ENCODE results near the gene CECR2.
"Not testable (repeated sequence)": the region's sequence is repeated elsewhere in the genome, so short reads cannot be mapped to it uniquely, and the experiment has no call there.

Gene CECR2

GRCh38 chr22:17512960-17513359 is 143.7 kb downstream of the CECR2 start:
- DNase-seq (ENCODE audit: low read depth), result no peak

GRCh38 chr22:17513612-17514011 is 144.4 kb downstream of the CECR2 start:
- no peak for DNase-seq (ENCODE audit: low read depth)

GRCh38 chr22:17514084-17514483 is 144.8 kb downstream of the CECR2 start:
- DNase-seq (ENCODE audit: low read depth), result no peak

- DNase-seq (ENCODE audit: low read depth), result no peak
Observed at GRCh38 chr22:17518406-17518805, 149.1 kb downstream of the CECR2 start.

GRCh38 chr22:17521971-17522370 is 152.7 kb downstream of the CECR2 start:
- DNase-seq (ENCODE audit: low read depth), result not testable (repeated sequence)

- no peak for DNase-seq (ENCODE audit: low read depth)
Observed at GRCh38 chr22:17523925-17524324, 154.7 kb downstream of the CECR2 start.

GRCh38 chr22:17536269-17536668 is 167.0 kb downstream of the CECR2 start:
- DNase-seq (ENCODE audit: low read depth), result no peak

- DNase-seq (ENCODE audit: low read depth), result no peak
Observed at GRCh38 chr22:17537155-17537554, 167.9 kb downstream of the CECR2 start.

GRCh38 chr22:17540481-17540880 is 171.2 kb downstream of the CECR2 start:
- DNase-seq (ENCODE audit: low read depth), result no peak

- DNase-seq (ENCODE audit: low read depth), result no peak
Observed at GRCh38 chr22:17541476-17541875, 172.2 kb downstream of the CECR2 start.

GRCh38 chr22:17542452-17542851 is 173.2 kb downstream of the CECR2 start:
- DNase-seq (ENCODE audit: low read depth), result no peak

- no peak for DNase-seq (ENCODE audit: low read depth)
Observed at GRCh38 chr22:17548010-17548755, 178.9 kb downstream of the CECR2 start.

GRCh38 chr22:17548756-17549035 is 179.4 kb downstream of the CECR2 start:
- no peak for DNase-seq (ENCODE audit: low read depth)

- DNase-seq (ENCODE audit: low read depth), result no peak
Observed at GRCh38 chr22:17549183-17549582, 179.9 kb downstream of the CECR2 start.

GRCh38 chr22:17549655-17550054 is 180.4 kb downstream of the CECR2 start:
- no peak for DNase-seq (ENCODE audit: low read depth)

GRCh38 chr22:17552737-17553136 is 183.5 kb downstream of the CECR2 start:
- no peak for DNase-seq (ENCODE audit: low read depth)

GRCh38 chr22:17554814-17555213 is 185.6 kb downstream of the CECR2 start:
- DNase-seq (ENCODE audit: low read depth), result no peak

GRCh38 chr22:17559188-17559587 is 189.9 kb downstream of the CECR2 start:
- no peak for DNase-seq (ENCODE audit: low read depth)

- no peak for DNase-seq (ENCODE audit: low read depth)
Observed at GRCh38 chr22:17562906-17563870, 193.9 kb downstream of the CECR2 start, which contains the start of gene SLC25A18. SLC25A18 (plus strand) TSS chr22:17563498; CDS start chr22:17579945, 16,447 bp downstream.

GRCh38 chr22:17563936-17564391 is 194.7 kb downstream of the CECR2 start:
- no peak for DNase-seq (ENCODE audit: low read depth)

- DNase-seq (ENCODE audit: low read depth), result not testable (repeated sequence)
Observed at GRCh38 chr22:17566016-17566687, 196.9 kb downstream of the CECR2 start.

- no peak for DNase-seq (ENCODE audit: low read depth)
Observed at GRCh38 chr22:17566776-17567175, 197.5 kb downstream of the CECR2 start.
